Measurements from ENCODE around the gene IFIT5. TPM values are rescaled to one million over a fixed set of nuclear protein-coding genes. Genes with fewer than 3 reads are reported as not detected.
"Not testable (repeated sequence)": the region's sequence is repeated elsewhere in the genome, so short reads cannot be mapped to it uniquely, and the experiment has no call there.

IFIT5 gene
- total RNA-seq, 1 donor from 2014 or later: 22.5 TPM

- H3K4me3 Mint-ChIP-seq (ENCODE audit: unreplicated experiment); DNase-seq (ENCODE audit: extremely low spot score, unreplicated experiment); H3K9me3 Mint-ChIP-seq (ENCODE audit: unreplicated experiment); H3K27me3 Mint-ChIP-seq (ENCODE audit: unreplicated experiment); H3K27ac Mint-ChIP-seq (ENCODE audit: unreplicated experiment); H3K4me1 Mint-ChIP-seq (ENCODE audit: unreplicated experiment): not testable (repeated sequence)
- peaks cover 12% of the 10 kb centered on the region for H3K36me3 Mint-ChIP-seq (ENCODE audit: unreplicated experiment)
Observed at GRCh38 chr10:89409282-89409681, 5.1 kb upstream of the IFIT5 start.

DNA sequence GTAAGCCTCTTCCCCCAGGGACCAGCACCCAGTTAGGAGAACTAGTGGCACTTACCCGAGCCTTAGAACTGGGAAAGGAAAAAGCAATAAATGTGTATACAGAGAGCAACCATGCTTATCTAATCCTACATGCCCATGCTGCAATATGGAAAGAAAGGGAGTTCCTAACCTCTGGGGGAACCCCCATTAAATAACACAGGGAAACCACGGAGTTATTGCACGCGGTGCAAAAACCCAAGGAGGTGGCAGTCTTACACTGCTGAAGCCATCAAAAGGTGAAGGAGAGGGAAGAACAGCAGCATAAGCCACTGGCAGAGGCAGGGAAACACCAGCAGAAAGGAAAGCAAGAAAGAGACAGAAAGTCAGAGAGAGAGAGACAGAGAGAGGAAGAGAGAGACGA lies 3.8 kb upstream of the IFIT5 start:
- not testable (repeated sequence) for DNase-seq (ENCODE audit: extremely low spot score, unreplicated experiment); H3K4me3 Mint-ChIP-seq (ENCODE audit: unreplicated experiment); H3K27ac Mint-ChIP-seq (ENCODE audit: unreplicated experiment); H3K27me3 Mint-ChIP-seq (ENCODE audit: unreplicated experiment); H3K9me3 Mint-ChIP-seq (ENCODE audit: unreplicated experiment); H3K36me3 Mint-ChIP-seq (ENCODE audit: unreplicated experiment)
- peaks cover 11% of the 10 kb centered on the region for H3K4me1 Mint-ChIP-seq (ENCODE audit: unreplicated experiment)

DNA sequence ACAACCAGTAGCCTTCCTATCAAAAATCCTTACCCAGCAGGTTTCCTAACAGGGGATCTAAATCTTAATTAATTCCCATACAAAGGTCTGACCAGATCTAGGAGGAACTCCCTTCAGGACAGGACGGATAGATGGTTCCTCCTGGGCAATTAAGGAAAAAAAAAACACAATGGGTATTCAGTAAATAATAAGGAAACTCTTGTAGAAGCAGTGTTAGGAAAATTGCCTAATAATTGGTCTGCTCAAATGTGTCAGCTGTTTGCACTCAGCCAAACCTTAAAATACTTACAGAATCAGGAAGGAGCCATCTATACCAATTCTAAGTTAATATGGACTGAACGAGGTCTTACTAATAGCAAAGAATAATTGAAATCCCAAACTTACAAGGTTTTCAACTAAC lies 3.2 kb upstream of the IFIT5 start:
- not testable (repeated sequence) for DNase-seq (ENCODE audit: extremely low spot score, unreplicated experiment); H3K27me3 Mint-ChIP-seq (ENCODE audit: unreplicated experiment); H3K4me3 Mint-ChIP-seq (ENCODE audit: unreplicated experiment); H3K9me3 Mint-ChIP-seq (ENCODE audit: unreplicated experiment); H3K27ac Mint-ChIP-seq (ENCODE audit: unreplicated experiment)
- peaks cover 16% of the 10 kb centered on the region for H3K4me1 Mint-ChIP-seq (ENCODE audit: unreplicated experiment)
- peaks cover 11% of the 10 kb centered on the region for H3K36me3 Mint-ChIP-seq (ENCODE audit: unreplicated experiment)

- not testable (repeated sequence) for DNase-seq (ENCODE audit: extremely low spot score, unreplicated experiment); H3K4me3 Mint-ChIP-seq (ENCODE audit: unreplicated experiment); H3K27me3 Mint-ChIP-seq (ENCODE audit: unreplicated experiment); H3K9me3 Mint-ChIP-seq (ENCODE audit: unreplicated experiment); H3K36me3 Mint-ChIP-seq (ENCODE audit: unreplicated experiment); H3K27ac Mint-ChIP-seq (ENCODE audit: unreplicated experiment)
- H3K4me1 Mint-ChIP-seq (ENCODE audit: unreplicated experiment): peaks cover 26% of the 10 kb centered on the region
Observed at GRCh38 chr10:89412276-89412675, 2.1 kb upstream of the IFIT5 start.

GRCh38 chr10:89413398-89413912 lies 913 bp upstream of the IFIT5 start:
- TF ChIP-seq, protein P1, sequence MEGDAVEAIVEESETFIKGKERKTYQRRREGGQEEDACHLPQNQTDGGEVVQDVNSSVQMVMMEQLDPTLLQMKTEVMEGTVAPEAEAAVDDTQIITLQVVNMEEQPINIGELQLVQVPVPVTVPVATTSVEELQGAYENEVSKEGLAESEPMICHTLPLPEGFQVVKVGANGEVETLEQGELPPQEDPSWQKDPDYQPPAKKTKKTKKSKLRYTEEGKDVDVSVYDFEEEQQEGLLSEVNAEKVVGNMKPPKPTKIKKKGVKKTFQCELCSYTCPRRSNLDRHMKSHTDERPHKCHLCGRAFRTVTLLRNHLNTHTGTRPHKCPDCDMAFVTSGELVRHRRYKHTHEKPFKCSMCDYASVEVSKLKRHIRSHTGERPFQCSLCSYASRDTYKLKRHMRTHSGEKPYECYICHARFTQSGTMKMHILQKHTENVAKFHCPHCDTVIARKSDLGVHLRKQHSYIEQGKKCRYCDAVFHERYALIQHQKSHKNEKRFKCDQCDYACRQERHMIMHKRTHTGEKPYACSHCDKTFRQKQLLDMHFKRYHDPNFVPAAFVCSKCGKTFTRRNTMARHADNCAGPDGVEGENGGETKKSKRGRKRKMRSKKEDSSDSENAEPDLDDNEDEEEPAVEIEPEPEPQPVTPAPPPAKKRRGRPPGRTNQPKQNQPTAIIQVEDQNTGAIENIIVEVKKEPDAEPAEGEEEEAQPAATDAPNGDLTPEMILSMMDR (IDR thresholded peaks at IDR 0.05): no peak
- Mint-ChIP-seq H3K27ac (ENCODE audit: unreplicated experiment) (peak overlapping the region; percentile 99), H3K36me3 (ENCODE audit: unreplicated experiment) (peaks cover 18% of the 10 kb centered on the region), H3K4me3 (ENCODE audit: unreplicated experiment) (peak overlapping the region; percentile 98), H3K4me1 (ENCODE audit: unreplicated experiment) (peaks cover 35% of the 10 kb centered on the region), H3K9me3 (ENCODE audit: unreplicated experiment) (no peaks in the 10 kb centered on the region), H3K27me3 (ENCODE audit: unreplicated experiment) (no peaks in the 10 kb centered on the region)
- no peak for DNase-seq (ENCODE audit: extremely low spot score, unreplicated experiment)

GRCh38 chr10:89414879-89415821 lies 782 bp downstream of the IFIT5 start:
- peak; percentile 87 for DNase-seq (ENCODE audit: extremely low spot score, unreplicated experiment)
- Mint-ChIP-seq H3K27me3 (ENCODE audit: unreplicated experiment) (no peaks in the 10 kb centered on the region), H3K4me1 (ENCODE audit: unreplicated experiment) (peaks cover 41% of the 10 kb centered on the region), H3K36me3 (ENCODE audit: unreplicated experiment) (peaks cover 23% of the 10 kb centered on the region), H3K27ac (ENCODE audit: unreplicated experiment) (peak overlapping the region; percentile 99), H3K9me3 (ENCODE audit: unreplicated experiment) (no peaks in the 10 kb centered on the region), H3K4me3 (ENCODE audit: unreplicated experiment) (peak overlapping the region; percentile 98)
- TF ChIP-seq, protein P1 (IDR thresholded peaks at IDR 0.05): peak; percentile 14

- no peak for DNase-seq (ENCODE audit: extremely low spot score, unreplicated experiment)
- Mint-ChIP-seq H3K36me3 (ENCODE audit: unreplicated experiment) (peaks cover 31% of the 10 kb centered on the region), H3K4me1 (ENCODE audit: unreplicated experiment) (peaks cover 41% of the 10 kb centered on the region), H3K4me3 (ENCODE audit: unreplicated experiment) (peak overlapping the region; percentile 98), H3K9me3 (ENCODE audit: unreplicated experiment) (no peaks in the 10 kb centered on the region), H3K27me3 (ENCODE audit: unreplicated experiment) (no peaks in the 10 kb centered on the region), H3K27ac (ENCODE audit: unreplicated experiment) (peak overlapping the region; percentile 99)
- TF ChIP-seq, protein P1 (IDR thresholded peaks at IDR 0.05): no peak
Observed at GRCh38 chr10:89416465-89416864, 2.1 kb downstream of the IFIT5 start.

Measured in osteocyte (in vitro differentiated cells).